IPS-NIHi7 (cell line): Measurements from ENCODE around the gene LYAR.
"Not testable (repeated sequence)": the region's sequence is repeated elsewhere in the genome, so short reads cannot be mapped to it uniquely, and the experiment has no call there.

Experiments used
- DNase-seq: peaks from one replicate; pipeline ENCODE4 v3.0.0; 2012; ENCODE audit warnings: mixed read lengths; ENCODE audit errors: extremely low spot score

The LYAR gene

DNA sequence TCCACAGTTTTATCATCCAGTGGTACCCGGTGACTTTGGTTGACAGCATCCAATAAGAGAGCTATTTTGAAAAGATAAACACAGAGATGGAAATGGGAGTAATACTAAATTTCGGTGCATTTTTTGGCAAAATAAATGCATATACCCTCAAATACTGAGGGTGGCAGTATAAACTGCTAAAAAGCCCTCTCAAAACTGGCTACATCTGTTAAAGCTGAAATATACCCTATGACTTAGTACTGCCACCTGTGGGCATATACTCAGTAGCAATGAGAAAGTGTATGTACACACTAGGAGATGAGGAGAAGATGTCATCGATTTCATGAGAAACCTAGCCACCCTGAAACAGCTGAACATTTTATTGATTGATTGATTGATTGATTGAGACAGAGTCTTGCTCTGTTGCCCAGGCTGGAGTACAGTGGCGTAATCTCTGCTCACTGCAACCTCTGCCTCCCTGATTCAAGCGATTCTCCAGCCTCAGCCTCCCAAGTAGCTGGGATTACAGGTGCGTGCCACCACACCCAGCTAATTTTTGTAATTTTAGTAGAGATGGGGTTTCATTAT lies 29.7 kb downstream of the LYAR start:
- DNase-seq: peak; percentile 34

DNA sequence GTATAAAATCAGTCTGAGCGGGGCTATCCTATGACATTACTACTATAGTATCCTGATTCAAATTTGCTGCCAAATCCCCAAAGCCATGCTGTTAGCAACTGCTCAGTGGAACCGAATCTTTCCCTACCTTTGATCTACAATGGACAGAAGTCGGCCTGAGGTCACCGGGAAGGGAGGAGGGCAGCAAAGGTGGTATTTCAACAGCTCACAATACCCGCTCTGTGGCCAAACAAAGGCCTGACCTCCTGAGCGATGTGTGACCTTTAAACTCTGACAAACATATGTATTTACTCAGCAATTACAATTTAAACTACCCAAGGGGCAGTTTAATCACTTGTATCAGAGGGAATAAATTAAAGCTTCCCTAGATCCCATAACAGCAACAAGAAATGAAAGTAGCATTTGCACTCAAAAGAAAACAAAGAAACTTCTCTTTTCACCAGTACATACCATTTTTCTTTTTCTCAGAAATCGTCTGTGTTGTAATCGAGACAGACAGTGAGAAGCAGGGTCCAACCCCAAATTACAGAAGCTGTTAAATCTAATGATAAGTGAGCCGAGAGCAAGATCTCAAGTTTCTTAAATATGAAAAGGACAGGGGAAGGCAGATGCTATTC lies 30.4 kb downstream of the LYAR start:
- DNase-seq: no peak

- DNase-seq: not testable (repeated sequence)
Observed at GRCh38 chr4:4257705-4258104, 32.2 kb downstream of the LYAR start.

GRCh38 chr4:4256799-4257198 lies 33.2 kb downstream of the LYAR start:
- DNase-seq: peak; percentile 31

- DNase-seq: no peak
Observed at GRCh38 chr4:4254666-4255065, 35.3 kb downstream of the LYAR start.

DNA sequence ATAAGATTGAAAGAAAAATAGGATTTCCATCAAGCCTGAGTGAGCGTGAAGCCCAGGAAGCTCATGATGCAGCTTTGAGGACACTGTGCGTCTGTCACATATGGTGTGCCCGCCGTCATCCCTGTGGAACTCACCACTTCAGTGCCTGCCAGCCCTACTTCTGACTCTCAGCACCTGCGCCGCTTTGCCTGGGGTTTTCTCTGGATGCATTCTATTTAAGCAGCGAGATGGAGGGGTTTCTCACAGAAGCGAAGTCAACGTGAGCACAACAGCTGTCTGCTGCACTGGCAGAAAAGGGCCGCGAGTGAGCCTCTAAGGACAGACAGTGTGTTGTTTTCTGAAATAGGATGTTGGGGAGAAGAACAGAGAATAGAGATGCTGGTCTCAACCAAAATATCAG lies 35.8 kb downstream of the LYAR start:
- DNase-seq: no peak

- no peak for DNase-seq
Observed at GRCh38 chr4:4249866-4250265, 40.1 kb downstream of the LYAR start.

GRCh38 chr4:4249342-4249741 lies 40.6 kb downstream of the LYAR start:
- DNase-seq: not testable (repeated sequence)

- DNase-seq: no peak
Observed at GRCh38 chr4:4248885-4249203, 41.1 kb downstream of the LYAR start.

- DNase-seq: peak; percentile 98
Observed at GRCh38 chr4:4248029-4248884, 41.7 kb downstream of the LYAR start, which contains the start of gene TMEM128. TSS of gene TMEM128 (minus strand) at chr4:4248223. CDS start at chr4:4248202, 21 bp downstream.

- DNase-seq: no peak
Observed at GRCh38 chr4:4247696-4248028, 42.3 kb downstream of the LYAR start.

- no peak for DNase-seq
Observed at GRCh38 chr4:4245172-4245571, 44.8 kb downstream of the LYAR start.

- not testable (repeated sequence) for DNase-seq
Observed at GRCh38 chr4:4239551-4239950, 50.4 kb downstream of the LYAR start.

GRCh38 chr4:4233610-4234009 lies 56.3 kb downstream of the LYAR start:
- no peak for DNase-seq

- DNase-seq: no peak
Observed at GRCh38 chr4:4228356-4228668, 61.6 kb downstream of the LYAR start.

- DNase-seq: no peak
Observed at GRCh38 chr4:4227510-4228355, 62.2 kb downstream of the LYAR start.

DNA sequence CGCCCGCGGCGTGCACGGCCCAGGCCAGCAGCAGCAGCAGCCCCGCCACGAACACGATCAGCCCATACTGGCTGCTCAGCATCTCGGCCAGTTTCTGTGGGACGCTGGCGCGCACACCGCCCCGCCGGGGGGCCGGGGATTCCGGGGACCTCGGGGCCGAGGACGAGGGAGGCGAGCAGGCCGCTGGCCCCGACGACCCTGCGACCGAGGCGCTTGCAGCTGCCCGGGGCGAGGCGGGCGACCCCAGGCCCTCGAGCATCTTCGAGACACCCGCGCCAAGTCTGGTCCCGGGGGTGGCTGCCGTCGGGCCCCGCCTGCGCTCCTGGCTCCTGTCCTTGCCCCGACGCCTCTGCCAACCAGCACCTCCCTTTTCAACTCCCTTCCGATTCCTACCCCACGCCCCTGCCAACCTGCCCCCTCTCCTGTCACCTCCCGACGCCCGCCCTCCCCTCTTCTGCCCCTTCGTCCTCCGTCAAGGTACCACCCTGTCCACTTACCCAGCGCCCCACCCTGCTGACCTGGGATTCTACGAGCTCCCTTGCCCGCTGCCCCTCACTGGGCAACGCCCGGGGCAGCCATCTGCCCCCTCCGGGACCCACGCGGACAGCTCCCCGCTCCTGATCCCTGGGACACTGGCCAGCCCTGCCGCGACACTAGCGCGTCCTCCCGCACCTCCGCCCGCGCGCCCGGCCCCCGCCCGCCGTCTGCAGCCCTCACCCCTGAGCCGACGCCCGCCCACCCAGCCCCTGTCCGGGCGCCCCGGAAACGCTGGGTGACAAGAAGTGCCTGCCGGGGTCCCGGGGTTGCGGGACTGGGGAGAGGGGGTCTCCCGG lies 63.1 kb downstream of the LYAR start, which contains the start of gene OTOP1:
OTOP1 (minus strand) TSS at position 324 of the 833 bp plus-strand sequence; CDS start at position 259, 65 bp downstream.
- DNase-seq: no peak

DNA sequence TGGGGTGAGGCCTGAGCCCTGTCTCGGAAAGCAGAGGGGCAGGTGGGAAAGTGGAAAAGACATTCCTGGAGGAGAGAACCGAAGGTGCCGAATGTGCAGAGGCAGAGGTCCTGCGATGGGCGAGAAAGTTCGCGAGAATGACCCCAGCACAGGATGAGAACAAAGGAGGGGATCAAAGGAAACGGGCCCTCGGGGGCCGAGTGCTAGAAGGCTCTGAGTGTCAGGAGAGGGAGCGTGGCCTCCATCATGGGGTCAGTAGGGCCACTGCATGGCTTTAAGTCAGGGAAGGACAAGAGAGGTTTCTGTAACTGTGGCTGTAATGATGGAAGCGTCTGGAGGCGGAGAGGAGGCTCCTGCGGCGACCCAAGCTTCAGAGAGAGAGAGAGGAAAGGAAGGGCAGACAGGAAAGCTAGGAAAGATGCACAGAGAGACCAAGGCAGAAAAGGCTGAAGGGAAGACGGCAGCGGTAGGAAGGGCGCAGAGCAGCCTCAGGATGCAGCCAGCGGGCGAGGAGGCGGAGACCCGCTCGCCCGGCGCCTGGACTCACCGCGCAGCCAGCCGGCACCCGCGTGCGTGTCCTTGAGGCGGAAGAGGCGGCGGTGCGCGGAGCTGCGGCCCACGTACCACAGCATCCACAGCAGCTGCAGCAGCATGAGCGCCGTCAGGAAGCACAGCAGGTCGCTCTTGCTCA lies 63.9 kb downstream of the LYAR start:
- no peak for DNase-seq
